BLaER1 treated with 17β-estradiol and CSF1 and Interleukin-3, amounts not matched to agents 10 nM and 100 nM (cell line): ENCODE data around the gene DPP6.

Experiments used
- H3K27ac ChIP-seq, 11 experiments: shearing (Covaris generic); formaldehyde crosslinking; 2 replicates each; pipeline ENCODE4 v1.8.1; 2022
- H3K27me3 ChIP-seq, 11 experiments: shearing (Covaris generic); formaldehyde crosslinking; 2 replicates each; pipeline ENCODE4 v1.8.1; 2022
- H3K36me3 ChIP-seq, 11 experiments: shearing (Covaris generic); formaldehyde crosslinking; 2 replicates each; pipeline ENCODE4 v1.8.1; 2022
- H3K4me1 ChIP-seq, 10 experiments: shearing (Covaris generic); formaldehyde crosslinking; 2 replicates each; pipeline ENCODE4 v1.8.1; 2022
- H3K4me2 ChIP-seq, 11 experiments: shearing (Covaris generic); formaldehyde crosslinking; 2 replicates each; pipeline ENCODE4 v1.8.1; 2022
- H3K4me3 ChIP-seq, 10 experiments: shearing (Covaris generic); formaldehyde crosslinking; 2 replicates each; pipeline ENCODE4 v1.8.1; 2022
- H3K9ac ChIP-seq, 11 experiments: shearing (Covaris generic); formaldehyde crosslinking; 2 replicates each; pipeline ENCODE4 v1.8.1; 2022
- H3K9me3 ChIP-seq, 11 experiments: shearing (Covaris generic); formaldehyde crosslinking; replicated peaks in 1 of 11; 2 replicates each; pipeline ENCODE4 v1.8.1; 2022
- H4K20me1 ChIP-seq, 11 experiments: shearing (Covaris generic); formaldehyde crosslinking; 2 replicates each; pipeline ENCODE4 v1.8.1; 2022
- Cebpa-rat ChIP-seq, 11 experiments: shearing (Covaris generic); IDR thresholded peaks; 2 replicates each; pipeline ENCODE4 v1.8.1; 2022

The DPP6 gene

GRCh38 chr7:154907651-154908620 lies 855.7 kb downstream of the DPP6 start:
- H3K27ac ChIP-seq: no peak overlapping the region
- no peak overlapping the region for H3K4me2 ChIP-seq
- H3K27me3 ChIP-seq: no peaks in the 10 kb centered on the region
- H3K4me1 ChIP-seq: no peaks in the 10 kb centered on the region
- H3K9ac ChIP-seq: no peak overlapping the region
- H4K20me1 ChIP-seq: no peaks in the 10 kb centered on the region
- no peak overlapping the region for H3K4me3 ChIP-seq
- H3K9me3 ChIP-seq: peaks cover 0 to 22% (median 12%) of the 10 kb centered on the region in 11 experiments; a peak in 15 of 22 replicates
- no peaks in the 10 kb centered on the region for H3K36me3 ChIP-seq
- no peak for TF ChIP-seq Cebpa-rat (IDR thresholded peaks at IDR 0.05)

GRCh38 chr7:154909241-154910105 lies 857.3 kb downstream of the DPP6 start:
- H3K27me3 ChIP-seq: peaks cover 0 to 5% (median 5%) of the 10 kb centered on the region in 11 experiments; a peak in 8 of 22 replicates
- H4K20me1 ChIP-seq: no peaks in the 10 kb centered on the region
- no peaks in the 10 kb centered on the region for H3K4me1 ChIP-seq
- no peak overlapping the region for H3K4me2 ChIP-seq
- no peak overlapping the region for H3K9ac ChIP-seq
- H3K27ac ChIP-seq: no peak overlapping the region
- H3K9me3 ChIP-seq: peaks cover 0 to 22% (median 12%) of the 10 kb centered on the region in 11 experiments; a peak in 15 of 22 replicates
- TF ChIP-seq Cebpa-rat (IDR thresholded peaks at IDR 0.05): no peak
- no peak overlapping the region for H3K4me3 ChIP-seq
- no peaks in the 10 kb centered on the region for H3K36me3 ChIP-seq

- Histone ChIP-seq H4K20me1 (no peaks in the 10 kb centered on the region), H3K36me3 (no peaks in the 10 kb centered on the region), H3K4me2 (no peak overlapping the region), H3K9me3 (peaks cover 0 to 22% (median 12%) of the 10 kb centered on the region in 11 experiments; a peak in 15 of 22 replicates), H3K4me1 (no peaks in the 10 kb centered on the region), H3K27me3 (peaks cover 0 to 11% (median 8%) of the 10 kb centered on the region in 11 experiments; a peak in 9 of 22 replicates), H3K9ac (no peak overlapping the region), H3K27ac (no peak overlapping the region), H3K4me3 (no peak overlapping the region)
- TF ChIP-seq Cebpa-rat (IDR thresholded peaks at IDR 0.05): no peak
These were observed 857.9 kb downstream of the DPP6 start for GRCh38 chr7:154910125-154910524.

GRCh38 chr7:154910977-154911376 lies 858.8 kb downstream of the DPP6 start:
- H4K20me1 ChIP-seq: no peaks in the 10 kb centered on the region

GRCh38 chr7:154911411-154911810 lies 859.2 kb downstream of the DPP6 start:
- H3K4me3 ChIP-seq: no peak overlapping the region
- H4K20me1 ChIP-seq: no peaks in the 10 kb centered on the region
- H3K9ac ChIP-seq: no peak overlapping the region
- peaks cover 0 to 11% (median 8%) of the 10 kb centered on the region in 11 experiments; a peak in 9 of 22 replicates for H3K27me3 ChIP-seq
- no peak for TF ChIP-seq Cebpa-rat (IDR thresholded peaks at IDR 0.05)
- H3K4me2 ChIP-seq: no peak overlapping the region
- H3K27ac ChIP-seq: no peak overlapping the region
- no peaks in the 10 kb centered on the region for H3K36me3 ChIP-seq
- H3K9me3 ChIP-seq: peaks cover 0 to 22% (median 12%) of the 10 kb centered on the region in 11 experiments; a peak in 15 of 22 replicates
- no peaks in the 10 kb centered on the region for H3K4me1 ChIP-seq

More at GRCh38 chr7:154910977-154911376, 858.8 kb downstream of the DPP6 start:
- Histone ChIP-seq H3K4me2 (no peak overlapping the region), H3K9ac (no peak overlapping the region), H3K27me3 (peaks cover 0 to 11% (median 8%) of the 10 kb centered on the region in 11 experiments; a peak in 9 of 22 replicates), H3K4me1 (no peaks in the 10 kb centered on the region), H3K27ac (no peak overlapping the region), H3K9me3 (peaks cover 0 to 22% (median 12%) of the 10 kb centered on the region in 11 experiments; a peak in 15 of 22 replicates), H3K36me3 (no peaks in the 10 kb centered on the region), H3K4me3 (no peak overlapping the region)
- no peak for TF ChIP-seq Cebpa-rat (IDR thresholded peaks at IDR 0.05)

GRCh38 chr7:154911862-154912455 lies 859.8 kb downstream of the DPP6 start:
- Histone ChIP-seq H4K20me1 (no peaks in the 10 kb centered on the region), H3K27ac (no peak overlapping the region), H3K27me3 (peaks cover 0 to 11% (median 8%) of the 10 kb centered on the region in 11 experiments; a peak in 9 of 22 replicates), H3K4me1 (no peaks in the 10 kb centered on the region), H3K36me3 (no peaks in the 10 kb centered on the region), H3K4me2 (no peak overlapping the region), H3K9me3 (peaks cover 0 to 16% (median 8%) of the 10 kb centered on the region in 11 experiments; a peak in 15 of 22 replicates), H3K4me3 (no peak overlapping the region), H3K9ac (no peak overlapping the region)
- TF ChIP-seq Cebpa-rat (IDR thresholded peaks at IDR 0.05): no peak

- no peak for TF ChIP-seq Cebpa-rat (IDR thresholded peaks at IDR 0.05)
- Histone ChIP-seq H3K4me3 (no peak overlapping the region), H3K27ac (no peak overlapping the region), H3K9ac (no peak overlapping the region; a peak in 1 of 22 replicates), H4K20me1 (no peaks in the 10 kb centered on the region), H3K4me1 (no peaks in the 10 kb centered on the region), H3K4me2 (no peak overlapping the region), H3K36me3 (no peaks in the 10 kb centered on the region), H3K27me3 (peaks cover 0 to 11% (median 8%) of the 10 kb centered on the region in 11 experiments; a peak in 9 of 22 replicates), H3K9me3 (peaks cover 0 to 10% (median 0%) of the 10 kb centered on the region in 11 experiments; a peak in 3 of 22 replicates)
These were observed 860.9 kb downstream of the DPP6 start for GRCh38 chr7:154912871-154913637.
